Sigmoid colon (tissue), 4 donors: ENCODE measurements around the gene INA.

Source experiments
- EP300 ChIP-seq, 4 donors: sonication (generic); formaldehyde crosslinking; IDR thresholded peaks; one replicate each; pipeline ENCODE4 v1.6.1; 2017; ENCODE audit warnings: antibody characterized with exemption in 4 of 4
- POLR2A ChIP-seq, 2 donors: fragments of 450-650 bp; IDR thresholded peaks; one replicate each; pipeline ENCODE4 v1.6.1; 2016; ENCODE audit warnings: antibody characterized with exemption in 2 of 2, mild to moderate bottlenecking in 2 of 2, moderate library complexity in 2 of 2

DNA sequence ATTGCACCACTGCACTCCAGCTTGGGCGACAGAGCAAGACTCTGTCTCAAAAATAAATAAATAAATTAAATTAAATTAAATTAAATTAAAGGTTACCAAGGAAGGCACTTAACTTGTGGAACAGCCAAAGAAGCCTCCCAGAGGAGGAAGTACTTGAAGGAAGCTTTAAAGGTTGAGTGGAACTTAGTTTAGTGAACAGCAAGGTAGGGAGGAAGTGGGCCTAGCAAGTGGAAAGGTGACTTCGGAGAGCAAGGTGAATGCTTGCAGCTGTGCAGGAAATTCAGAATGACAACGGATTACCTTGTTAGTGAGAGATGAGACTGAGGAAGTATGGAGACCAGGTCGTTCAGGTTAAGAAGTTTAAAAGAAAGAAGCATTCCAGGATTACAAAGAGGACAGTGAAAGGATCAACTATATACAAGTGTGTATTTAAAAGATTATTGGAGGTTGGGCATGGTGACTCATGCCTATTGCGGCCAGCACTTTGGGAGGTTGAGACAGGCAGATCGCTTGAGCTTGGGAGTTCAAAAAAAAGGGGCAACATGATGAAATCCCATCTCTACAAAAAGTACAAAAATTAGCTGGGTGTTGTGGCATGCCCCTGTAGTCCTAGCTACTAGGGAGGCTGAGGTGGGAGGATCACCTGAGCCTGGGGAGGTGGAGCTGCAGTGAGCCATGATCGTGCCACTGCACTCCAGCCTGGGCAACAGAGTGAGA, 44.0 kb upstream of the INA start:
- TF ChIP-seq EP300 (IDR thresholded peaks at IDR 0.05): no peak
- no peak for TF ChIP-seq POLR2A (IDR thresholded peaks at IDR 0.05)
